Measurements from ENCODE around the gene TMA7B.
"Not testable (repeated sequence)": the region's sequence is repeated elsewhere in the genome, so short reads cannot be mapped to it uniquely, and the experiment has no call there.

TMA7B gene

GRCh38 chr22:39985383-39986035 is 25.3 kb downstream of the TMA7B start:
- DNase-seq = no peak

GRCh38 chr22:39988386-39989114 is 28.4 kb downstream of the TMA7B start:
- no peak for DNase-seq

GRCh38 chr22:39989633-39990032 is 29.4 kb downstream of the TMA7B start:
- no peak for DNase-seq

GRCh38 chr22:39990686-39991085 is 30.5 kb downstream of the TMA7B start:
- no peak for DNase-seq

GRCh38 chr22:39991159-39991860 is 31.1 kb downstream of the TMA7B start:
- no peak for DNase-seq

GRCh38 chr22:39992088-39992826 is 32.1 kb downstream of the TMA7B start:
- DNase-seq = no peak

GRCh38 chr22:39992894-39993293 is 32.7 kb downstream of the TMA7B start:
- not testable (repeated sequence) for DNase-seq

GRCh38 chr22:39994041-39994565 is 33.9 kb downstream of the TMA7B start:
- no peak for DNase-seq

- DNase-seq = peak; percentile 73
Observed at GRCh38 chr22:39994566-39995392, 34.6 kb downstream of the TMA7B start, which contains the start of gene FAM83F. TSS of gene FAM83F (plus strand) at chr22:39994954. CDS start at chr22:39995043, 89 bp downstream.

GRCh38 chr22:39995393-39996252 is 35.4 kb downstream of the TMA7B start:
- peak; percentile 44 for DNase-seq

- peak; percentile 39 for DNase-seq
Observed at GRCh38 chr22:39996732-39997131, 36.5 kb downstream of the TMA7B start.

GRCh38 chr22:39997421-39997820 is 37.2 kb downstream of the TMA7B start:
- DNase-seq = no peak

GRCh38 chr22:39997939-39998726 is 37.9 kb downstream of the TMA7B start:
- peak; percentile 94 for DNase-seq

GRCh38 chr22:39999144-39999757 is 39.1 kb downstream of the TMA7B start:
- peak; percentile 14 for DNase-seq

- DNase-seq = no peak
Observed at GRCh38 chr22:40000171-40000570, 40.0 kb downstream of the TMA7B start.

- DNase-seq = no peak
Observed at GRCh38 chr22:40001106-40001505, 40.9 kb downstream of the TMA7B start.

- DNase-seq = no peak
Observed at GRCh38 chr22:40001800-40002577, 41.8 kb downstream of the TMA7B start.

GRCh38 chr22:40002935-40003715 is 42.9 kb downstream of the TMA7B start:
- DNase-seq = peak; percentile 26
